IMR-90 (cell line): ENCODE results near the gene MOAP1.

Experiments used
- CEBPB ChIP-seq: IDR thresholded peaks from 2 replicates; pipeline ENCODE4 v1.6.1; 2012; ENCODE audit warnings: low read depth, low read length, improper control_type of control experiment
- CHD1 ChIP-seq: IDR thresholded peaks from 2 replicates; pipeline ENCODE4 v1.6.1; 2012; ENCODE audit warnings: low read depth, low read length, improper control_type of control experiment
- CTCF ChIP-seq: conservative IDR thresholded peaks from 2 replicates; pipeline ENCODE4 v1.5.1; 2012; ENCODE audit warnings: mild to moderate bottlenecking, low read depth, low read length, improper control_type of control experiment
- FOS ChIP-seq: fragments of 150-350 bp; IDR thresholded peaks from 2 replicates; pipeline ENCODE4 v1.6.1; 2016; ENCODE audit warnings: low read depth, low read length
- MAZ ChIP-seq: IDR thresholded peaks from 2 replicates; pipeline ENCODE4 v1.6.1; 2012; ENCODE audit warnings: low read depth, mild to moderate bottlenecking, low read length, improper control_type of control experiment, moderate library complexity, borderline replicate concordance
- POLR2A ChIP-seq: IDR thresholded peaks from 2 replicates; pipeline ENCODE4 v1.6.1; 2012; ENCODE audit warnings: mild to moderate bottlenecking, low read depth, low read length
- SMC3 ChIP-seq: fragments of 150-350 bp; IDR thresholded peaks from 2 replicates; pipeline ENCODE4 v1.6.1; 2016; ENCODE audit warnings: low read depth, mild to moderate bottlenecking, antibody characterized with exemption, low read length, moderate library complexity

GRCh38 chr14:93220509-93220908 is 35.8 kb upstream of the MOAP1 start:
- TF ChIP-seq CTCF (no peak), CHD1 (no peak), CEBPB (no peak), SMC3 (no peak), POLR2A (no peak), FOS (no peak), MAZ (no peak)
